SJSA1 (cell line): Measurements from ENCODE around the gene NPAS1. TPM values are rescaled to one million over a fixed set of nuclear protein-coding genes. Genes with fewer than 3 reads are reported as not detected.
A peak's percentile ranks its signal among the peaks of the same experiment; 100 is the strongest.

Experiments used
- DNase-seq, 2 experiments: peaks; one replicate each; pipeline ENCODE4 v3.0.0-alpha.2; 2015 to 2020; ENCODE audit warnings: low spot score in 2 of 2, low read depth in 1 of 2
- H3K27ac ChIP-seq: fragments of 250-450 bp; sonication (Bioruptor Pico); 2 replicates; pipeline ENCODE4 v1.5.1; 2020; ENCODE audit warnings: mild to moderate bottlenecking, moderate library complexity
- H3K27me3 ChIP-seq: fragments of 250-450 bp; sonication (Bioruptor Pico); replicated peaks from 2 replicates; pipeline ENCODE4 v1.5.1; 2020; ENCODE audit warnings: mild to moderate bottlenecking, moderate library complexity
- H3K36me3 ChIP-seq: fragments of 250-450 bp; sonication (Bioruptor Pico); 2 replicates; pipeline ENCODE4 v1.5.1; 2020; ENCODE audit warnings: mild to moderate bottlenecking
- H3K4me1 ChIP-seq: fragments of 250-450 bp; sonication (Bioruptor Pico); replicated peaks from 2 replicates; pipeline ENCODE4 v1.6.1; 2021; ENCODE audit warnings: mild to moderate bottlenecking
- H3K4me3 ChIP-seq: fragments of 250-450 bp; sonication (Bioruptor Pico); 2 replicates; pipeline ENCODE4 v1.5.1; 2020; ENCODE audit warnings: mild to moderate bottlenecking
- H3K9me3 ChIP-seq: fragments of 250-450 bp; sonication (Bioruptor Pico); replicated peaks from 2 replicates; pipeline ENCODE4 v1.5.1; 2020; ENCODE audit warnings: mild to moderate bottlenecking
- total RNA-seq: library from RNA; depleted of rRNA; stranded (reverse); fragments of >200 nt; shearing (Covaris generic); gene quantifications from 2 replicates; pipeline ENCODE4 v1.2.3, GENCODE V29; 2014

Gene NPAS1
- total RNA-seq, 1 experiment from 2014 or later, result not detected

DNA sequence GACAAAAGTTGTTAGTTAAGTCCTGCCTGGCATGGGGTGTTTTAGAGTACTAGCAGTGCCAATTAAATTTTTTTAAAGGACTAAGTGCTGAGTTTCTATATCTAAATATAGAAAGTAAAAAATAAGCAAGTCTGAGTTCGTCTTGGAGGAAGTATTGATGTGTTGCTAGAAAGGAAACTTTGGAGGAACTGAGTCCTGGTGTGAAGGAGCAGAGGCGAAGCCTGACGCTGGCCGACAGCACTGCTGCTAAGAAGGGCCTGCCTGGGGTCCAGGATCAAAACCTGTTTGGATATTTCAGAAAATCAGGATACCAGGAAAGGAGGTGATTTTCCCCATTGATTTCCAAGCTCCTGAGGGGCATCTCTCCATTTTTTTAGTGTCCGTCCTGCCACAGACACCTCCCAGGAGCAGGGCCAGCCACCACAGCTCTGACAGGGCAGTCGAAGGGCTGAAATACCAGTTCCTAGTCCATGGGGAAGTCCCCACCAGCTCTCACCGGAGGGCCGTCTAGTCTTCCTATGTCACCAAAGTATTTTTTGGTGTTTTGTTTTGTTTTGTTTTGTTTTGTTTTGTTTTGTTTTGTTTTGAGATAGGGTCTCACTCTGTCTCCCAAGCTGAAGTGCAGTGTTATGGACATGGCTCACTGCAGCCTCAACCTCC is 38.2 kb upstream of the NPAS1 start:
- Histone ChIP-seq H3K4me1 (peaks cover 67% of the 10 kb centered on the region), H3K27me3 (no peaks in the 10 kb centered on the region), H3K27ac (peak overlapping the region; percentile 50; the same call in 1 of the 2 replicates), H3K9me3 (no peaks in the 10 kb centered on the region), H3K4me3 (no peak overlapping the region), H3K36me3 (peaks cover 15% of the 10 kb centered on the region)
- no peak for DNase-seq

DNA sequence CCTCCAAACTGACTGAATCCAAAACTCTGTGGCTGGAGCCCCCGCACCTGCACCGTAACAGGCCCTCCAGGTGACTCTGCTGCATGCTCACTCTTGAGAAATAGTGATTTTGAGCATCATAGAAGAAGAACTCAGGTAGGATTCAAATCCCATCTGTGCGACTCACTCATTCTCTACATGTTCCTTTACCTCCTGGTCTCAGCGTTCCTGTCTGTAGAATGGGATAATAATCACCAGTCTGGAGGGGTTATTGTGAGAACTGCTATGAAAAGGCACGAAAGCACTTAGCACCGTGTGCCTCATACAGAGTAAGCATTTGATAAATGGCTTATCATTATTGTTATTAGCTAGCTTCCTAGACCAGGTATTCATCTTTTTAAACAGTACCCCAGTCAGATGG is 36.5 kb upstream of the NPAS1 start:
- no peaks in the 10 kb centered on the region for H3K9me3 ChIP-seq
- peaks cover 50% of the 10 kb centered on the region for H3K4me1 ChIP-seq
- H3K4me3 ChIP-seq, result no peak overlapping the region
- peaks cover 13% of the 10 kb centered on the region for H3K36me3 ChIP-seq
- DNase-seq, result no peak
- H3K27me3 ChIP-seq, result no peaks in the 10 kb centered on the region
- H3K27ac ChIP-seq, result no peak overlapping the region

DNA sequence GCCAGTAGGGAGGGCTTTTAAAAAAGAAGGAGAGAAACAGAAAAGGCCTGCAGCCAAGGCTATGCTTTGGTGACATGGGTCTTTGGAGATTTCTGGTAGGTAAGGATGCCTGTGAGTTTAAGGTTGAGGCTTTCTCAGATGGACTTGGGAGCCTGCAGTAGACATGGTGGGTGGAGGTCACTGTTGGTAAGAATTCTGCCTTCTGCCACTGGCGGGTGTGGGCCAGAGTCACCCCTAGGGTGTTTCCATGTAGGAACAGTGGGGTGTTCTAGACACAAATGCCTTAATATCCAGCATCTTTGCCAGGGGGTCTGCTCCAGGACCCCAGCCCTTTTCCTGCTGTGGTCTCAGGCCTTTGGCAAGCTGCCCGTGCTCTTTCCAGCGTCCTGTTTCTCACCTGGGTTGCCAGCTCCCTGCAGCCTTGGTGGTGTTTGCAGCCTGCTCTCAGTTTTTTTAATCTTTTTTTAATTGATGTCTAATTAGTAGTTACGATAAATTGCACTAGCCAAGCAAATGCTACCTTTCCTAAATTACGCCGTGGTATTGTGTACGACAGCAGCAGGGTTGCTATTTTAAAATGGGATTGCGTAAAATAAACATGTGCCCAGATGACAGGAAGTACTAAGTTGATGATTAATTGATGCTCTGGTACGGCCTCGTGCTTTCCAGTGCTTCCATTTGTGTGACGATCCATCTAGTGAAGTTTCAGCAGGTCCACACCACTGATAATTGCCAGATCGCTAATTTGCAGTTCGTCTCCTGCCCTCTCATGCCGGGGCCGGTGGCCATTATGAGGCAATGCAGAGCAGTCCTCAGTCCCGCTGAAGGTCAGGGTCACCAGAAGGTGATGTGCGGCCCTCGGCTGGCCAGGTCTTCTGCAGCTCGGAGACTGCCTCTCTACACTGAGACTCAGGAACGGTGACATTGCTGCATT is 35.3 kb upstream of the NPAS1 start:
- H3K36me3 ChIP-seq, result peaks cover 21% of the 10 kb centered on the region
- H3K27me3 ChIP-seq, result no peaks in the 10 kb centered on the region
- no peak overlapping the region for H3K27ac ChIP-seq
- H3K4me1 ChIP-seq, result peaks cover 47% of the 10 kb centered on the region
- no peaks in the 10 kb centered on the region for H3K9me3 ChIP-seq
- H3K4me3 ChIP-seq, result no peak overlapping the region
- DNase-seq, result no peak

DNA sequence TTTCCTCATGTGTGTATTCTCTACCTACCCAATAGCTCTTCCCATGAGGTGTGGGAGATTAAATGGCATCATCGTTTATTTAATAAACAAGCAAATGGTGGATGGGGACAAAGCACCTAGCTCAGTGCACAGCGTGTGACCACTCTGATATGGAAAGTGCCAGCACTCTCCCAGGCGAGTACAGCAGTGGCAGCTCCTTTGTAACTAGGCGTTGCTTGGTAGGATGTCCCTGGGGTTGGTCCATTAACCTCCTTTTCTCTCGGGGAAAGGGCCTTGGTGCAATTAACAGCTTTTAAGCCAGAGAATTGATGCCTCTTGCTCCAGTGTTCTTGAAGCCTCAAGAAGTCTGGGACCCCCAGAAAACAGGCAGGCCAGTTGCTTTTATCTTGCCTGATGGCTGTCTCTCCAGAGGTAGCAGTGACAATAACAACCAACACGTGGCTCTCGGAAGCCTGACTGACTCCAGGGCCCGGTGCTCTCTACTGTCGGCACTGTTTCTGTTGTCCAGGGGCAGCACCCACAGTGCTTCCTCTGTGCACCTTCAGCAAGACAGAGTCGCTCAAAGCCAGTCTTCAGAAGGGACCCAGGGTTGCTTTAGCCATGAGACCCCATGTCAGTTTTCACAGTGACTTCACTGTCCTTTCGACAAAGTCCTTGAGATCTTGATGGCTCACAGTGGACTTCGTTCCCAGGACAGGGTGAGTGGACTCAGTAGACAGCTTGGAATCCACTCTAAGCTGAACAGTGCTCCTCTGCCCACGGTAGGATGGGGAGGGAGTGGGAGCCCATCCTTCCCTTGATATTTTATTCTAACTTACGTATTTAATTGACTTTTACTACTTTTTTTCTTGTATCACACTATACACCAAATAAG is 33.9 kb upstream of the NPAS1 start:
- peaks cover 33% of the 10 kb centered on the region for H3K36me3 ChIP-seq
- no peak overlapping the region for H3K27ac ChIP-seq
- no peaks in the 10 kb centered on the region for H3K27me3 ChIP-seq
- no peaks in the 10 kb centered on the region for H3K9me3 ChIP-seq
- H3K4me1 ChIP-seq, result peaks cover 45% of the 10 kb centered on the region
- no peak overlapping the region for H3K4me3 ChIP-seq
- no peak for DNase-seq

DNA sequence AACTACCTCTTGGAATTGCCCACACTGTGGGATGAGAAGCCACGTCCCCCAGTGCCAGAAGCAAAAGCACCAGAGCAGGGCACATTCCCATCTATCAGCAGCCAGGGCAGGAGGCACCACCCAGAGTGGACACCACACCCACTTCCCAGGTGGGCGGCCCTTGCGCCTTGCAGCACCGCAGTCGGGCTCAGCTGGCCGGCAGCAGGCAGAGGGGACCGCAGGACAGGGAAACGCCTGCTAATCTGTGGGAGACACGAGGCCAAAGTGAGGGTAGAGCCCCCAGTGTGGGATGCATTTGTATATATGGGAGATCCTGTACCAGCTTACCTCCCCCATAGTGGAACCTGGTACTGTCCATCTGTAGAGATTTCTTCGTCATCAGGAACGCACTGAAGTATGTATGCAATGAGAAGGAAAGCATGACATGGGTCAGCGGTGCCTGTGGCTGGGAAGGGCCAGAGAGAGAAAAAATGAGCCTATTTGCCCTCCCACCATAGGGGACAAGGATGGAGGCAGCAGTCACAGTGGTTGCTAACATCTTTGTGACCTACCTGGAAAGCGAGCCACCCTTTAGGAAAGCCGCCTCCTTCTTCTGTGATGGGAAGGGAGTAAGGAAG is 30.9 kb upstream of the NPAS1 start:
- H3K27ac ChIP-seq, result no peak overlapping the region
- H3K9me3 ChIP-seq, result no peaks in the 10 kb centered on the region
- H3K27me3 ChIP-seq, result no peaks in the 10 kb centered on the region
- peak in 1 of 2 experiments; percentile 37 for DNase-seq
- H3K36me3 ChIP-seq, result peaks cover 62% of the 10 kb centered on the region
- H3K4me1 ChIP-seq, result peaks cover 28% of the 10 kb centered on the region
- H3K4me3 ChIP-seq, result no peak overlapping the region

DNA sequence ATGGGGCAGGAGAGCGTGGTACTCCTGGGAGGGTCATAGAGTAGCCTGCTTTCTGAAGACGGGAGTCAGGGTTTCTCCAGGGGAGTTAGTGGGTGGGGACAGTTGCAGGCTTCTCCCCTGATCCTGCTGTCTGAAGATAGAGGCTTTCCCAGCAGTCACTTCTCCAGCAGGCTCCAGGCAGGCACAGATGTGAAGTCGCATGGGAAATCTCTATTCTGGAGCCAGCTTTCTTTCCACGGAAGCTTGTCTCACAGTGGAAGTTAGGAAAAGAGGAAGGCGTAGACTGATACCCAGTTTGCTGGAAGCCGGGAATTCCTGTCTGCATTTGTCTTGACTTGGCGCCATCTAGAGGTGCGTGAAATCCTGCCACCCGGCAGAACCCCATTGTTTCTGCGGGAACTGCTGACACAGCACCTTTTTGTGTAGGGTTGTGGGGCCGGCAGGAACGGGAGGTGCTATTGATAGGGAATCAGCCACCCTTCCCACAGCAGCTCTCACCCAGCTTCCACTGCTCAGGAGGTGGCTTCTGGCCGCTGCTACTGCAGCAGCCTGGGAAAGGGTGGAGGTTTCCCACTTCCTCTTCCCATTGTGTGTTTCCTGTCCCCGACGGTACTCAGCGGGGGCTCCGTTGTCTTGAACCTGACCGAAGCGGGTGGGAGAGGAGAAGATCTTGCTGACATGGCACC is 28.5 kb upstream of the NPAS1 start:
- no peak overlapping the region for H3K27ac ChIP-seq
- H3K4me3 ChIP-seq, result no peak overlapping the region
- H3K27me3 ChIP-seq, result no peaks in the 10 kb centered on the region
- no peaks in the 10 kb centered on the region for H3K9me3 ChIP-seq
- H3K4me1 ChIP-seq, result peaks cover 11% of the 10 kb centered on the region
- DNase-seq, result peak; percentile 75 to 86
- peaks cover 81% of the 10 kb centered on the region for H3K36me3 ChIP-seq

DNA sequence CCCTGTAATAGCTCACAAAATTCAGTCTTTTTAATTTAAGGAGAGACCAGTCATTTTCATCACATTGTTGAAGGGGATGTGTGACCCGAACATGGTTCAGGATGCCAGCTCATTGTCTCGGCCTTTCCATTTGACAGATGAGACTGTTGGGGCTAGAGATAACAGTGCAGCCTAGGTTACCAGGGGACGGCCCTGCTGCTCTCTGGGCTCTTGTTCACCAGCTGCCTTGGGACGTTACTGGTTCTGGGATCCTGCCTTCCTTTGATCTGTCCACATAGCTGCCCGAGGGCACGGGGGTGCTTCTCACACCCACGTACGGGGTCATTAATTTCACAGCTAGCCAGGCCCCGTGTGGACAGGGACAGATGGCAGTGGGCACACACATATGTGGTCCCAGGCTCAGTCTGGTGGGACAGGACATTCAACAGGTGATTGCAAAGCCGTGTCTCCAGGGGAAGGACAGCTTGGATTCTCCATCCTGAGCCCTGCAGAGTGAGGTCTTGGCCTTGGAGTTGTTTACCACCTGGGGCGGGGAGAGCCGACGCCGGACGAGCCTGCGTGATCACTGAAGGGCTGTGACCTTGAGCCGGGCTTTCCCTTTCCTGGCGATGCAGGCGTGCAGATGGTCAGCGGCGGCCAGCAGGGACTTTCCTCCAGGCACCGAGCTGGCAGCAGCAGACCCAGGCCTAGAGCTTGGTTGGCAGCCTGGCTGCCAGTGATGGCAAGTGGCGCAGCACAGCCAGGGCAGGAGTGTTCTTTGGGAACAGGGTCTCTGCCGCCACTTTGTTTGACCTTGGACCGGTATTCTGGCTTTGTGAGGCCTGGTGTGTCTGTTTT is 26.7 kb upstream of the NPAS1 start:
- Histone ChIP-seq H3K27ac (no peak overlapping the region), H3K36me3 (peaks cover 90% of the 10 kb centered on the region)

DNA sequence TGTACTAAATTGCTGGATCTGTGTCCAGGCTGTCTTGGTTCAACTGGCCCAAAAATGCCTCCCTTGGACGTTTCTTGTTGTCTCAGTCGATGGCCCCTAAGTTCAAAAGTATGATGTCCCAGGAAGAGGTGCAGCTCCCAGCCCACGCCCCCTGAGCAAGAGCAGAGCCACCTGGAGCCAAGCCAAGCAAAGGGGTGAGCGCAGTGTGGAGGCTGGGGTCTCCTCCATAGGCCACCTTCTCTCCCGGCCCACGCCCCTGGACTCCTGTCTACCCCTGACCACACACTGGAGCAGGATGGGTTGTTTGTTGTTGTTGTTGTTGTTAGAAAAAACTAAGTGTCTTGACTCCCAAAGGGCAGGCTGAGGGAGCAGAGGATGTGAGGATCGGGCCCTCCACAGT is 26.0 kb upstream of the NPAS1 start:
- no peaks in the 10 kb centered on the region for H3K27me3 ChIP-seq
- H3K4me3 ChIP-seq, result no peak overlapping the region
- H3K36me3 ChIP-seq, result peaks cover 89% of the 10 kb centered on the region
- peaks cover 11% of the 10 kb centered on the region for H3K4me1 ChIP-seq
- H3K27ac ChIP-seq, result no peak overlapping the region
- no peak for DNase-seq
- H3K9me3 ChIP-seq, result no peaks in the 10 kb centered on the region

More for the DNA sequence above, 26.7 kb upstream of the NPAS1 start:
- peaks cover 11% of the 10 kb centered on the region for H3K4me1 ChIP-seq
- no peaks in the 10 kb centered on the region for H3K9me3 ChIP-seq
- H3K4me3 ChIP-seq, result no peak overlapping the region
- H3K27me3 ChIP-seq, result no peaks in the 10 kb centered on the region
- peak in 1 of 2 experiments; percentile 36 for DNase-seq

DNA sequence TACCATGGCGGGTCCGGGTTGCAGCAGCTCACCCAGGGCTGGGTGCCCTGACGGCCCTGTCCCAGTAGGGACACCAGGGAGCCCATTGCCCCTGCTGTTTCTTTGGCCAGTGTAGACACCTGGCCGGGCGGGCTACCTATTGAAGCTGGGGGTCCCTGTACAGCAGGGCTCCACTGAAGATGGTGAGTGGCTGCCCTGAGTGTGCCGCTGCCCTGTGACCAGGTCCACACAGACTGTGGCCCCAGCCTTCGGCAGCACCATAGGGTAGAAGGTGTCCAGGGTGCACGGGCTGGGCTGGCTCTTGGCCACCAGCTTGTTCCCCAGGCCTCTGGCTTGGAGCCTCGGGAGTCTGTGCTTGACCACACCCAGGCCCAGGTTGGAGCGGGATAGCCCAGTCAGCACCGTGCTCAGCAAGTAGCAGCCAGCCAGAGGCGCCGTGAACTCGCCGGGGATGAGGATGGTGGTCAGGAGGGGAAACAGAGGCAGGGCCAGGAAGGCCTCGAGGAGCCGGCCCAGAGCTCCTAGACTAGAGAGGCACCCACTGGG is 25.4 kb upstream of the NPAS1 start:
- Histone ChIP-seq H3K9me3 (no peaks in the 10 kb centered on the region), H3K4me1 (peaks cover 11% of the 10 kb centered on the region), H3K4me3 (no peak overlapping the region), H3K36me3 (peaks cover 89% of the 10 kb centered on the region), H3K27me3 (no peaks in the 10 kb centered on the region), H3K27ac (no peak overlapping the region)
- DNase-seq, result no peak

DNA sequence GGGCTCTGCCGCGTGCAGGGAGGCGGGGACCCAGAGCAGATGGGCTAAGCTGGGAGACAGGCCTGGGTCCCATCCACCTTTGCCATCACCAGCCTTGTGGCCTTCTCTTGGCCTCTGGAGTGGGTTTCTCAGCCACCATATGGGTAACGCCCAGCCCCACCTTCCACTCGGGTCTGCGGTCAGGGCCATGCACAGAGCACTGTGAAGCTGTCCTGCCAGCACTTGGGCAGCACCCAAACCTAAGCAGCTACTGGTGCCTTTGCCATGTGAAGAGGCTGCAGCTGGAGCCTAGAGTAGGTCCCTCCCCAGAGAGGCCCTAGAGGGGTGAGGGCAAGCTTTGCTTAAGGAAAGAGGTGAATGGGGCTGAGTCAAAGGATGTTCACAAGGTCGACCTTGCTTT is 24.1 kb upstream of the NPAS1 start:
- Histone ChIP-seq H3K27ac (no peak overlapping the region), H3K4me3 (no peak overlapping the region), H3K27me3 (no peaks in the 10 kb centered on the region), H3K4me1 (peaks cover 11% of the 10 kb centered on the region), H3K9me3 (no peaks in the 10 kb centered on the region), H3K36me3 (peaks cover 89% of the 10 kb centered on the region)
- DNase-seq, result no peak

DNA sequence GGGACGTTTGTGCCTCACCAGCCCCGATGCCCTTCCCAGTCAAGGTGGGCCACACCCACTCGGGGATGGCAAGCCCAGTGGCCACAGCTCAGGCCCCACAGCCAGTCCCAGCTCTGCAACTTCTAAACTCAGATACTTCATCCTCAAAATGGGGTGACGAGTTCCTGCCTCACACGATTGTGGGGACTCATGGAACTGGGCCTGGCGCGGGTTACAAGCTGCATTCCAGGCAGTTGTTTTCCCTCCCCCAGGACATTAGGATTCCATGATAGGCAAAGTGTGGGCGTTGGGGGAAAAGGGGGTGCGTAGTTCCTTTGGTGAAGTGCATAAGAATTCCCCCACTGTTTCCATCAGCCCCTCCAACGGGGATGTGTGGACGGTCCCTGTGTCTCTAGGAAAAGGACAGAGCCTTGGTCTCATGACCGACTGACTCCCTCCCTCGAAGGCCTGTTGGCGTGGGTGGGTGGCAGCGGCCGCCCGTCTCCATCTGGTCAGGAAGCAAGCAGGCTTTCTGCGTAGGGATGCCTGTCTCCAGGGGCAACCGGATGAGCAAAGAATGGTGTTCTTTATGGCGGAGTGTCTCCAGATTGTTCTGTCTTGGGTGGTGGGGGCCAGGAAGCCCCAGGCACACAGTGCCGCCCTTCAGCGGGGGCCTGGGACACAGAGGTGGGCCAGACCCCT is 21.1 kb upstream of the NPAS1 start:
- DNase-seq, result no peak
- Histone ChIP-seq H3K4me1 (no peaks in the 10 kb centered on the region), H3K27me3 (no peaks in the 10 kb centered on the region), H3K27ac (no peak overlapping the region), H3K36me3 (peaks cover 74% of the 10 kb centered on the region), H3K4me3 (no peak overlapping the region), H3K9me3 (no peaks in the 10 kb centered on the region)
